ENCODE data around the gene BCR.
"Not testable (repeated sequence)": the region's sequence is repeated elsewhere in the genome, so short reads cannot be mapped to it uniquely, and the experiment has no call there.

BCR gene

GRCh38 chr22:23322497-23323080, 142.3 kb downstream of the BCR start:
- not testable (repeated sequence) for DNase-seq

DNA sequence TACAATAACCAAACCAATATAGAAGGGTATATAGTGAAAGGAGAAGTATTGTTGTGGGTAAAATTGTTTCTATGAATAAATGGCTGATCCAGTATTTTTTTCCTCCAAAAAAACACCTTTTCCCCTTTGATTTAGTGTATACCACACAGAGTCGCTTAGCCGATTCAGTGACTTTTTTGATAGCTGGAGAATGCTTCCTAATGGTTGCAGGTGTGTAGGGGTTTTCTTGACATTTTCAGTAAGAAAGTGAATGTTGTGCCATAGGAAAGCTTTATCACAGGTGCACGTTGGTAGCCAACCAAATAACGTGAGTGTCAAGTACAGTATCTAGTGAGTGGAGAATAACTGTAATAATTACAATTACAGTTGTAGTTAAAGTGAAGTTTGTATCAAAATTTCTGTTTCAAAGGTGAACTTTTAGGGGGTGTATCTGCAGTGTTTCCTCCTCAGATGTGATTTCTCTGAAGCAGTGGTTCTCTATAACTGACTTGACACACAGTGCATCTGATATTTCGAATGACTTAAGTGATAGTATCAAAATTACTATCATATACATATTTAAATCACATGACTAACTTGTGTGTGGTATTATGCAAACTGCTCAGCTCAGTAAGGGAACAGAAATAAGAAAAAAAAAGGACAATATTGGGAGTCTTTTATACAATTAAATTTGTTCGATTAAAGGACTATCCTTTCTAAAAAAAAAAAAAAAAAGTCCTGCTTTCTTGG, 143.8 kb downstream of the BCR start:
- DNase-seq = not testable (repeated sequence)

DNA sequence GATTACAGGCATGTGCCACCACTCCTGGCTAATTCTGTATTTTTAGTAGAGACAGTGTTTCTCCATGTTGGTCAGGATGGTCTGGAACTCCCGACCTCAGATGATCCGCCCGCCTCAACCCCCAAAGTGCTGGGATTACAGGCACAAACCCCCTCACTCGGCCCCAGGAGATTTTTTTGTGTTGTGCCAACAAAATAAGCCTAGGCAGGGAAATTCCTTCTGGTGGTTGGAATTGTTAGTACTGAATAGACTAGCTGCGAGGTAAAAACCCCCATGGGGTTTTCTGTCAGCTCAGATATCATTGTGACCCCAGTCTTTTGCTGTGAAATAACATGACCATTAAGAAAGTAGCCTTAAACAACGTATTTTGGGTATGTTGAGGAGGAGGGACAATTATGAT, 144.9 kb downstream of the BCR start:
- no peak for DNase-seq

DNA sequence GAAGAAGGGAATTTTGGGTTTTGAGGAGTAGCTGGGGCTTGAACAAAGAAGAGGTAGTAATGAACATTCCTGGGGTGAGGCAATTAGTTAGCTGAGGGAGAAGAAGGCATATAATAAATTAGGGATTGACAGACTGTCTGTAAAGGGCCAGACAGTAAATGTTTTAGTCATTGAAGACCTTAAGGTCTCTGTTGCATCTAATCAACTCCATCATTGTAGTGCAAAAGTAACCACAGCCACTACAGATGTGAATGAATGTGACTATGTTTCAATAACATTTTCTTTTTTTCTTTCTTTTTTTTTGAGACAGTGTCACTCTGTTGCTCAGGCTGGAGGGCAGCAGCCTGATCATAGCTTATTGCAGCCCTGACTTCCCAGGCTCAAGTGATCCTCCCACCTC, 153.5 kb downstream of the BCR start:
- DNase-seq = not testable (repeated sequence)

- not testable (repeated sequence) for DNase-seq
These were observed 157.4 kb downstream of the BCR start for GRCh38 chr22:23337672-23338071.

DNA sequence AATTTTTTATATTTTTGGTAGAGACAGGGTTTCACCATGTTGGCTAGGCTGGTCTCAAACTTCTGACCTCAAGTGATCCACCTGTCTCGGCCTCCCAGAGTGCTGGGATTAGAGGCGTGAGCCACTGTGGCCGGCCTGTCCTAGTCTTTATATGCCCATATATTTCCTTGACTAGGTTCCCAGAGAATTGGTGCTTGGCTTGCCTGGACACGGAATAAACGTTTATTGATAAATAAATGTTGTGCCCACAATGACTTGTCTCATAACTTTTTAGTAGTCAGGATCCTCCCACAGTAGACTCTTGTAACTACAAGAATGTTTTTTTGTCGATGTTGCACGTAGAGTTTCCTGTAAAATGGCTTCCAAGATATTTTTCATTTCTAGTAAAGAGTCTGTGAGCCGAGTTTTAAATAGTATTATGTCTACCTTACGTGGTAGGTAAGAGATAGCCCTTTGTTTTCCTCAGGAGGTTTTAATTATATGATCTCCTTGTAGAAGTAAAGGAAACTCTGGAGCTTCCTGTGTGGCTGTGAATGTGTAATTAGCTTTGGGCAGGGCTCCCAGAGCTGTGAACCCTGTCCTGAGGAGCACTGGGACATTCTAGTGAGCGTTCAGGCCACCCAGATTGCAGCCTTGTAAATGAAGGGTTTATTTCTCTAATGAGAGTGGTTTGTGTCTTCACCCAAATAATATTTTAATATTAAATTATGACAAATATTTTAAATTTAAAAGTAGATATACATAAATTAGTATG, 161.8 kb downstream of the BCR start:
- not testable (repeated sequence) for DNase-seq

- DNase-seq = no peak
These were observed 171.0 kb downstream of the BCR start for GRCh38 chr22:23351321-23351720.

- no peak for DNase-seq
These were observed 172.7 kb downstream of the BCR start for GRCh38 chr22:23353004-23353403.

DNA sequence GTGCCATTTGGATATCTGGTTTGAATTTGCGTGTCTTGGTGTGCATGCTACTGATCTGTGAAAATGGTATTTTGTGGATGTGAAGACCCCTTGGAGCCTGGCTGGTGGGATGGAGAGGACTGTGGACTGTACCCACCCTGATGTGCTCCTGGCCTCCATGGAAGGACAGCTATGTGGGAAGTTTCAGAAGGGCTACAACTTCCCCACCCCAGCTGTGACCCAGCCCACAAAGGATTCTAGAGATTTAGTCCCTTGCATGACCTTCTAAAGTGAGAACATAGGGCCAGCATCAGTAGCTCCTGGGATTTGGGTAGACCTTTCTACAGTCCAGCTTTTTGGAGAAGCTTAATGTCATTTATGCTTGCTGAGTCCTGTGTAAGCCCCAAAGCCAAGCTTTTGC, 173.4 kb downstream of the BCR start:
- no peak for DNase-seq

DNA sequence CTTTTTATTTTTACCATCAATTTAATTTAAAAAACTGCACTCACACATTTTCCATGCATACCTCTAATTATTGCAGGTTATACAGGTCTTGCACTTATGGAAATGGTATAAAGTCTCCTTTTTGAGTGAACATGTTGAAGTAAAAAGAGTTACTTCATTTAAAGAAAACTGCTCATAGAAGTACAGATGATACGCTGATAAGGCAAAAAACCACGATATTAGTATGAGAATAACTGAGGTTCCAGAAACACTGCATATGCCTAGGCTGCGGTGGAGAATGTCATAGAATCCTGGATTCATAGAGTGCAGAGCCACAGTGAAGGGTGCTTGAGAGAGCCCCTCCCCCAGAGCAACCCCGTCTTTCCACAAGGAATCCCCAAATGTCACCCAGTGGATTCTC, 175.8 kb downstream of the BCR start:
- no peak for DNase-seq

GRCh38 chr22:23357053-23357452, 176.7 kb downstream of the BCR start:
- no peak for DNase-seq

DNA sequence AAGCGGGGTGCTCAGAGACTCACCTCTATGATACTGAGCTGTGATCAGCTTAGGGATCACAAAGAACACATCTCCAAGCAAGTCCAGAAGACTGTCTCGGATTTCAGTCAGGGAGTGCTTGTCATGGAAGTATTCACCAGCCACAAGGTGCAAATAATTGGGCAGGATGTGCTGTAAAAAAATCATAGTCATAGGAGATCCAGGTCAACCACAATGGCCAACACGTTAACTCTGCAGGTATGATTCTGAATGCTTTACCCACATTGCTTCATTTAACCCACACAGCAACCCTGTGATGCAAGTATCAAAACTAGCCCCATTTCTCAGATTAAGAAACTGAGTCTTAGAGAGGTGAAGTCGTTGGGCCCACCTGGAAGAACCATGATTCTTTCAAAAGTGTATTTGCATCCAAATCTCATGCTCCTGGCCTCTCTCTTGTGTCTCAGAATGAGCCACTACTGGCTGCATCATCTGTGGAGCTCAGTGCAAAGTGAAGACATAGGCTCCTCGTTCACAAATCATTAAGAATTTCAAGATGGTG, 179.3 kb downstream of the BCR start:
- DNase-seq = no peak

GRCh38 chr22:23361676-23362075, 181.4 kb downstream of the BCR start:
- no peak for DNase-seq

GRCh38 chr22:23363683-23364082, 183.4 kb downstream of the BCR start:
- DNase-seq = no peak

GRCh38 chr22:23364389-23364788, 184.1 kb downstream of the BCR start:
- DNase-seq = no peak

- no peak for DNase-seq
These were observed 185.2 kb downstream of the BCR start for GRCh38 chr22:23365524-23365923.

- no peak for DNase-seq
These were observed 185.7 kb downstream of the BCR start for GRCh38 chr22:23365961-23366360.

DNA sequence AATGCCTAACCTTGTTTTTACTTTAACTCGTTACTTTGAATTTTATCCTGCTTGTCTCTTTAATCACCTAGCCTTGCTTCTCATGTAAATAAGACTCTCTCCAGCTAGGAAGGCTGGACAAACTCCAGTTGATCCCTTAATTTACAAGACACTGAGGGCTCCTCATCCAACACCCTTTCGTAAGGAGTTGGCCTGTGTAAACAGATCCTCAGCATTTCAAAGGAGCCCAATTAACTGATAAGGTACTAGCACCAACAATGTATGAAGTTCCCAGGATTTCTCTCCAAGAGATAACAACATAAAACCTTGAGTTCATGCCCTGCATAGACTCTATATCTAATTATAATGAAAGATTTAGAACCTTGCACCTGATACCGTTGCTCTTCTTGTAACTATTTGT, 186.9 kb downstream of the BCR start:
- not testable (repeated sequence) for DNase-seq

Measured in activated CD4-positive, alpha-beta T cell treated with anti-CD3 and anti-CD28 coated beads, Interleukin-2, amount 50 U/mL, for 48 hours (primary cell).